Astrocyte (in vitro differentiated cells and primary cell): Measurements from ENCODE around the gene AKT3. TPM values are rescaled to one million over a fixed set of nuclear protein-coding genes. Genes with fewer than 3 reads are reported as not detected.

Source experiments
- DNase-seq: peaks from one replicate; pipeline ENCODE4 v3.0.0-alpha.2; 2010; ENCODE audit warnings: low read depth
- FAIRE-seq: peaks from 2 replicates; lab custom pipeline; 2011; peaks lifted over from hg19 to GRCh38; lab: Jason Lieb, UNC
- H2AFZ ChIP-seq: 2 replicates; pipeline ENCODE4 v1.6.0; 2012; ENCODE audit warnings: low read depth, low read length, inconsistent platforms
- H3K27ac ChIP-seq: 2 replicates; pipeline ENCODE4 v1.5.1; 2011; ENCODE audit warnings: low read depth, low read length, inconsistent platforms
- H3K27me3 ChIP-seq: 2 replicates; pipeline ENCODE4 v1.6.0; 2011; ENCODE audit warnings: low read length, inconsistent platforms; ENCODE audit not compliant: insufficient read depth
- H3K36me3 ChIP-seq: 2 replicates; pipeline ENCODE4 v1.5.1; 2011; ENCODE audit warnings: low read length, inconsistent platforms; ENCODE audit not compliant: insufficient read depth
- H3K4me1 ChIP-seq: 2 replicates; pipeline ENCODE4 v1.5.1; 2011; ENCODE audit warnings: low read length, inconsistent platforms; ENCODE audit not compliant: insufficient read depth
- H3K4me2 ChIP-seq: 2 replicates; pipeline ENCODE4 v1.6.0; 2012; ENCODE audit warnings: low read length, inconsistent platforms
- H3K4me3 ChIP-seq: 2 replicates; pipeline ENCODE4 v1.5.1; 2011; ENCODE audit warnings: low read depth, mild to moderate bottlenecking, low read length, inconsistent platforms; ENCODE audit not compliant: insufficient read depth
- H3K79me2 ChIP-seq: 2 replicates; pipeline ENCODE4 v1.6.0; 2012; ENCODE audit warnings: mild to moderate bottlenecking, low read length, inconsistent platforms; ENCODE audit not compliant: insufficient read depth
- H3K9ac ChIP-seq: 2 replicates; pipeline ENCODE4 v1.6.0; 2012; ENCODE audit warnings: mild to moderate bottlenecking, low read length, inconsistent platforms
- H3K9me3 ChIP-seq: 2 replicates; pipeline ENCODE4 v1.5.1; 2012; ENCODE audit warnings: low read depth, mild to moderate bottlenecking, low read length, inconsistent platforms; ENCODE audit not compliant: insufficient read depth
- H4K20me1 ChIP-seq: 2 replicates; pipeline ENCODE4 v1.6.0; 2012; ENCODE audit warnings: low read length, inconsistent platforms; ENCODE audit not compliant: insufficient read depth
- H3K27ac Mint-ChIP-seq: one replicate; pipeline ENCODE4 v1.8.0; 2021; ENCODE audit warnings: mild to moderate bottlenecking, mixed read lengths; ENCODE audit not compliant: unreplicated experiment
- H3K27me3 Mint-ChIP-seq: one replicate; pipeline ENCODE4 v1.8.0; 2021; ENCODE audit warnings: low read depth, mixed read lengths; ENCODE audit not compliant: unreplicated experiment
- H3K36me3 Mint-ChIP-seq: one replicate; pipeline ENCODE4 v1.8.0; 2021; ENCODE audit warnings: low read depth, mixed read lengths; ENCODE audit not compliant: unreplicated experiment
- H3K4me1 Mint-ChIP-seq: one replicate; pipeline ENCODE4 v1.8.0; 2021; ENCODE audit warnings: low read depth, mixed read lengths; ENCODE audit not compliant: unreplicated experiment
- H3K4me3 Mint-ChIP-seq: one replicate; pipeline ENCODE4 v1.8.0; 2021; ENCODE audit warnings: mild to moderate bottlenecking, moderate library complexity, mixed read lengths; ENCODE audit not compliant: unreplicated experiment
- H3K9me3 Mint-ChIP-seq: one replicate; pipeline ENCODE4 v1.8.0; 2021; ENCODE audit warnings: mild to moderate bottlenecking, mixed read lengths; ENCODE audit not compliant: unreplicated experiment
- EZH2 ChIP-seq: IDR thresholded peaks from 2 replicates; pipeline ENCODE4 v1.6.1; 2012; ENCODE audit warnings: mild to moderate bottlenecking, low read length, inconsistent platforms; ENCODE audit not compliant: insufficient read depth
- total RNA-seq: library from RNA; stranded (reverse); gene quantifications from 2 replicates; pipeline ENCODE4 v1.2.1, GENCODE V29; 2021
- TF ChIP-seq, protein P1 (sequence below): IDR thresholded peaks from 2 replicates; pipeline ENCODE4 v1.5.1; 2011; ENCODE audit warnings: low read depth, mild to moderate bottlenecking, inconsistent platforms, low read length, moderate library complexity; ENCODE audit not compliant: insufficient read depth

Gene AKT3
- total RNA-seq, 1 donor from 2014 or later, result 64.5 TPM

GRCh38 chr1:243459059-243459458 lies 391.0 kb downstream of the AKT3 start:
- Mint-ChIP-seq H3K4me3 (no peak overlapping the region), H3K4me1 (no peaks in the 10 kb centered on the region), H3K27me3 (no peaks in the 10 kb centered on the region), H3K36me3 (peaks cover 9% of the 10 kb centered on the region), H3K27ac (no peak overlapping the region), H3K9me3 (no peaks in the 10 kb centered on the region)
- Histone ChIP-seq H3K27me3 (no peaks in the 10 kb centered on the region), H3K27ac (no peak overlapping the region), H4K20me1 (no peaks in the 10 kb centered on the region), H3K9ac (no peak overlapping the region), H3K36me3 (peaks cover 3% of the 10 kb centered on the region), H3K9me3 (no peaks in the 10 kb centered on the region), H3K4me2 (no peak overlapping the region), H2AFZ (no peak overlapping the region), H3K4me1 (no peaks in the 10 kb centered on the region), H3K79me2 (no peaks in the 10 kb centered on the region), H3K4me3 (no peak overlapping the region)
- no peak for DNase-seq
- no peak for FAIRE-seq
- no peak for TF ChIP-seq EZH2

DNA sequence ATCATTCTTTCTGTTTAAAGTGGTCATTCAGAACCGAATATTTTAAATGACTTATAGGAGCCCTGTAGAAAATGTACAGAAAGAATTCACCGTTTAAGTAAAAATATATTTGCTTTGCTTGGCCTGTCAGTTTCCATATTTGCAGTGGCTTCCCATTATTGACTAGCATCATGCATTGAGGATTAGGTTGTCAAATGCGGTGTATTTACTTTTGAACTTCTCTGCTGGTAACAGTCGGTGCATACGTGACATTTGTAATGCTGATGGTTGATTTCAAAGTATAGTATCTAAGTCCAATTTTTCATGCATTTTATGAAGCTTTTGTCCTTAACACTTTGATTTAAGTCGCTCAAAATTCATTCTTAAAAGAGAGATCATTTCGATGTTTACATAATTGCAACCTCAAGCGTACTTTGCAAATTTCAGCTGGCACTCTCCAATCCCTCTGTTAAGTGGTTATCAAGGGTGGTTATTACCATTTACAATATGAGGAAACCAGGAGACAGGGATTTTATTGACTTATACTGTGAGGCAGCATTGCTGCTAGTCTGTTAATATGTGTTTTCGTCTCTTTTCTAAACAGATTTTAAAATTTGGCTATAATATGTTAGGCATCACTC lies 392.6 kb downstream of the AKT3 start:
- Histone ChIP-seq H3K4me2 (no peak overlapping the region), H2AFZ (no peak overlapping the region), H3K4me1 (no peaks in the 10 kb centered on the region), H4K20me1 (no peaks in the 10 kb centered on the region), H3K27ac (no peak overlapping the region), H3K4me3 (no peak overlapping the region), H3K36me3 (peaks cover 3% of the 10 kb centered on the region), H3K9me3 (no peaks in the 10 kb centered on the region), H3K79me2 (no peaks in the 10 kb centered on the region), H3K27me3 (no peaks in the 10 kb centered on the region), H3K9ac (no peak overlapping the region)
- Mint-ChIP-seq H3K4me1 (no peaks in the 10 kb centered on the region), H3K27ac (no peak overlapping the region), H3K4me3 (no peak overlapping the region), H3K9me3 (no peaks in the 10 kb centered on the region), H3K36me3 (peaks cover 7% of the 10 kb centered on the region), H3K27me3 (no peaks in the 10 kb centered on the region)
- no peak for TF ChIP-seq EZH2
- TF ChIP-seq, protein P1, sequence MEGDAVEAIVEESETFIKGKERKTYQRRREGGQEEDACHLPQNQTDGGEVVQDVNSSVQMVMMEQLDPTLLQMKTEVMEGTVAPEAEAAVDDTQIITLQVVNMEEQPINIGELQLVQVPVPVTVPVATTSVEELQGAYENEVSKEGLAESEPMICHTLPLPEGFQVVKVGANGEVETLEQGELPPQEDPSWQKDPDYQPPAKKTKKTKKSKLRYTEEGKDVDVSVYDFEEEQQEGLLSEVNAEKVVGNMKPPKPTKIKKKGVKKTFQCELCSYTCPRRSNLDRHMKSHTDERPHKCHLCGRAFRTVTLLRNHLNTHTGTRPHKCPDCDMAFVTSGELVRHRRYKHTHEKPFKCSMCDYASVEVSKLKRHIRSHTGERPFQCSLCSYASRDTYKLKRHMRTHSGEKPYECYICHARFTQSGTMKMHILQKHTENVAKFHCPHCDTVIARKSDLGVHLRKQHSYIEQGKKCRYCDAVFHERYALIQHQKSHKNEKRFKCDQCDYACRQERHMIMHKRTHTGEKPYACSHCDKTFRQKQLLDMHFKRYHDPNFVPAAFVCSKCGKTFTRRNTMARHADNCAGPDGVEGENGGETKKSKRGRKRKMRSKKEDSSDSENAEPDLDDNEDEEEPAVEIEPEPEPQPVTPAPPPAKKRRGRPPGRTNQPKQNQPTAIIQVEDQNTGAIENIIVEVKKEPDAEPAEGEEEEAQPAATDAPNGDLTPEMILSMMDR, result no peak
- FAIRE-seq, result no peak
- no peak for DNase-seq

DNA sequence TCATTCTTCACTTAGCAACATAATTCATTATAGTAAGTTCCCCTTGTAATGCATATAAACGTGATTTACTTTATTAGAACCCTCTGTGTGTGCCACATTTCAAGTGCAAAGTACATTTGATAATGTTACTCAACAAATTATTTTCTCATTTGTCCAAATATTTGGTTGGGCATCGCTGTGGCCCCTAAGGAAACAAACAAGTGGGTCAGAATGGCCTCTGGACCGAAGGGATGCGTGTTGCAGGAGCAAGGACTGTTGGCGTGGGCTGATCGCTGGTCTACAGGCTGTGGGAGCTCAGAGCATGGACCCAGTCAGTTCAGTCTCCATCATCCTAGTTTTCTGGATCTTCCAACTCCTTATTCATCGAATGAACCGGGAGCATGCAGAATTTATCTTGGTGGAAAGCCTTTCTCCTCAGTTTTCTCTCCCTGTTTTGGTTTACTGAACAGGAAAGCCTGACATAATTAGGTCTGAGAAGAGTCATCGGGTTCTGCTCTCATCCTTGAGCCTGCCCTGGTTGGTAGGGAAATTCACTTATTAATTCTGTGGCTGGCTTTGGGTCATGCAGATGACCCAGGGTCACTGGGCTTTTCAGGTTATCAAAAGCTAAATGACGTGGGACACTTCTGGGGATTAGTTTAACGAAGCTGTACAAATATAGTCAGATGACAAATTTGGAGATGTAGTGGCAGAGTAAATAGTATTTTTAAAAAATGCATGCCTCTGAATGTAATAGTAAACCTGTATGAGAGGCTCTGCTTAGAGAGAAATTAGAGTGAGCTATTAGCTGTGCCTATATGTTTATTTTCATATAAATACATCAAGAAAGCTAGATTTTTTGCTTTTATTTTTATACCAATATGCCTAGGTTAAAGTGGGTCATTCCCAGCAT lies 394.0 kb downstream of the AKT3 start:
- Mint-ChIP-seq H3K27me3 (no peaks in the 10 kb centered on the region), H3K9me3 (no peaks in the 10 kb centered on the region), H3K36me3 (peaks cover 3% of the 10 kb centered on the region), H3K27ac (no peak overlapping the region), H3K4me1 (no peaks in the 10 kb centered on the region), H3K4me3 (no peak overlapping the region)
- Histone ChIP-seq H3K4me1 (no peaks in the 10 kb centered on the region), H4K20me1 (no peaks in the 10 kb centered on the region), H3K9ac (no peak overlapping the region), H3K9me3 (no peaks in the 10 kb centered on the region), H3K36me3 (no peaks in the 10 kb centered on the region), H3K27ac (no peak overlapping the region), H3K27me3 (no peaks in the 10 kb centered on the region), H3K79me2 (no peaks in the 10 kb centered on the region), H3K4me3 (no peak overlapping the region), H2AFZ (no peak overlapping the region), H3K4me2 (no peak overlapping the region)
- TF ChIP-seq EZH2, result no peak
- TF ChIP-seq, protein P1, result no peak
- FAIRE-seq (no peak), DNase-seq (no peak)
